Brain microvascular endothelial cell (primary cell): ENCODE data around the gene GP5.

Experiments used
- DNase-seq: peaks from one replicate; pipeline ENCODE4 v3.0.0-alpha.2; 2020
- H3K27ac ChIP-seq: fragments of 250-450 bp; sonication (Bioruptor Pico); 2 replicates; pipeline ENCODE4 v1.5.1; 2020; ENCODE audit warnings: mild to moderate bottlenecking, moderate library complexity
- H3K27me3 ChIP-seq: fragments of 250-450 bp; sonication (Bioruptor Pico); replicated peaks from 2 replicates; pipeline ENCODE4 v1.5.1; 2020; ENCODE audit warnings: mild to moderate bottlenecking
- H3K36me3 ChIP-seq: fragments of 250-450 bp; sonication (Bioruptor Pico); replicated peaks from 2 replicates; pipeline ENCODE4 v1.5.1; 2020; ENCODE audit warnings: mild to moderate bottlenecking
- H3K4me3 ChIP-seq: 2 replicates; pipeline ENCODE4 v1.5.1; 2011; ENCODE audit warnings: low read depth, mild to moderate bottlenecking, control low read depth, low read length, moderate library complexity
- in situ Hi-C: cut with HindIII; loops from 2 replicates; pipeline ENCODE4 v1.10.0; 2017; ENCODE audit warnings: low sequenced_read_pairs, low pct_ligation_motif_present
- TF ChIP-seq, protein P1 (sequence below): IDR thresholded peaks from 2 replicates; pipeline ENCODE4 v1.5.1; 2011; ENCODE audit warnings: low read depth, mild to moderate bottlenecking, moderate library complexity, low read length, control low read depth, inconsistent platforms; ENCODE audit errors: missing control alignments

GP5 gene

DNA sequence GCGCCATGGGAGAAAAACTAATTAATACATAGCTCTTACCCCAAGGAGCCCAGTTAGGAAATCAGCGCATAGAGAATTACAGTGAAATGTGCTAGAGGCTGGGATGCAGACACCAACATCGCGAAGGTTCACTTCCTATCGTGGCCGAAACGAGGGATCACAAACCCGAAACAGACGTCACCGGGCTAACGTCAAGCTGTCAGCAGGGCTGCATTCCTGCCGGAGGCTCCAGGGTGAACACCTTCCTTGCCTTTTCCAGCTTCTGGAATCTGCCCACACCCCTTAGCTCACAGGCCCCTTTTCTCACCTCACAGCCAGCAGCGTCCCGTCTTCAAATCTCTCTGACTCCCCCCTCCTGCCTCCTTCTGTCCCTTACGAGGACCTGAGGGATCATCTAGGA lies 13.0 kb downstream of the GP5 start:
- in situ Hi-C loops: no loop called here
- H3K27me3 ChIP-seq: peaks cover 9% of the 10 kb centered on the region
- H3K27ac ChIP-seq: no peak overlapping the region
- H3K36me3 ChIP-seq: no peaks in the 10 kb centered on the region
- no peak for DNase-seq
- TF ChIP-seq, protein P1, sequence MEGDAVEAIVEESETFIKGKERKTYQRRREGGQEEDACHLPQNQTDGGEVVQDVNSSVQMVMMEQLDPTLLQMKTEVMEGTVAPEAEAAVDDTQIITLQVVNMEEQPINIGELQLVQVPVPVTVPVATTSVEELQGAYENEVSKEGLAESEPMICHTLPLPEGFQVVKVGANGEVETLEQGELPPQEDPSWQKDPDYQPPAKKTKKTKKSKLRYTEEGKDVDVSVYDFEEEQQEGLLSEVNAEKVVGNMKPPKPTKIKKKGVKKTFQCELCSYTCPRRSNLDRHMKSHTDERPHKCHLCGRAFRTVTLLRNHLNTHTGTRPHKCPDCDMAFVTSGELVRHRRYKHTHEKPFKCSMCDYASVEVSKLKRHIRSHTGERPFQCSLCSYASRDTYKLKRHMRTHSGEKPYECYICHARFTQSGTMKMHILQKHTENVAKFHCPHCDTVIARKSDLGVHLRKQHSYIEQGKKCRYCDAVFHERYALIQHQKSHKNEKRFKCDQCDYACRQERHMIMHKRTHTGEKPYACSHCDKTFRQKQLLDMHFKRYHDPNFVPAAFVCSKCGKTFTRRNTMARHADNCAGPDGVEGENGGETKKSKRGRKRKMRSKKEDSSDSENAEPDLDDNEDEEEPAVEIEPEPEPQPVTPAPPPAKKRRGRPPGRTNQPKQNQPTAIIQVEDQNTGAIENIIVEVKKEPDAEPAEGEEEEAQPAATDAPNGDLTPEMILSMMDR: no peak
- no peak overlapping the region for H3K4me3 ChIP-seq

DNA sequence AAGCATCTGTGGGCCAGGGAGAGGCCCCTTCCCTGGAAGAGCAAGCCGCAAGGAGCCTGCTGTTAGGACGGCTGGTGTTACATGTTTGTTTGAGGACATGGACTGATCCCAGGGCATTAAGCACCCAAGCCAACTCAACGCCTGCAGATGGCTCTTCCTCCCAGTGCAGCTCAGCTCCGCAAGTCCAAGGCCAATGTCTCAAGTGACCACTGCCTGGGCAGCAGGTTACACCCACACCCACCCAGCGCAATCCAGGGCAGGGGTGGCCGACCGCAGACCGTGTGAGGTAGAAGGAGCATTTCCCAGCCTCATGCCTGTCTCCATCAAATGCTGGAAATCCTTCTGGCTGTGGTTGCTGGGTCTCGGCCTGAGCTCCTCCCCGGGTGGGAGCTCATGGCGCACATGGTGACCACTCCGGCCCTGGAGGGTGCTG lies 14.5 kb downstream of the GP5 start:
- H3K27ac ChIP-seq: no peak overlapping the region
- peaks cover 20% of the 10 kb centered on the region for H3K27me3 ChIP-seq
- TF ChIP-seq, protein P1: no peak
- in situ Hi-C loops: no loop called here
- no peak for DNase-seq
- H3K36me3 ChIP-seq: no peaks in the 10 kb centered on the region
- H3K4me3 ChIP-seq: no peak overlapping the region

DNA sequence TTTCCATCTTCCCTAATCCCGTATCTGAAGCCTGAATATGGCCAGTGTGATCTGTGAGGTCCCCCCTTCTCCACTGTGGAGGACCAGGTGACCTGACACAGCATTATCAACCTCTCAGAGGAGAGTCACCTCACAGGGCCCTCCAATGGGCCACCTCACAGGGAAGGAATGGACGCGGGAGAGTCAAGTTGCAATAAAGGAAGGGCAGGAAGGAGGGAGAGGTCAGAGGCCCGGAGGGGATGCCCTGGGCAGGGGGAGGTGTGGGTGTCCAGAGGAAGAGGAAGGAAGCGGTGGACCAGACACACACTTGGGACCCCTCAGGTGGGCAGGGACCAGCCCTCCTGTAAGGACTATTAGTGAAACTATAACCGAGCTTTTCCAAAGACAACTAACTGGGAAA lies 14.9 kb downstream of the GP5 start:
- no peak overlapping the region for H3K27ac ChIP-seq
- peaks cover 20% of the 10 kb centered on the region for H3K27me3 ChIP-seq
- H3K36me3 ChIP-seq: no peaks in the 10 kb centered on the region
- DNase-seq: no peak
- in situ Hi-C loops: no loop called here
- TF ChIP-seq, protein P1: no peak
- no peak overlapping the region for H3K4me3 ChIP-seq

DNA sequence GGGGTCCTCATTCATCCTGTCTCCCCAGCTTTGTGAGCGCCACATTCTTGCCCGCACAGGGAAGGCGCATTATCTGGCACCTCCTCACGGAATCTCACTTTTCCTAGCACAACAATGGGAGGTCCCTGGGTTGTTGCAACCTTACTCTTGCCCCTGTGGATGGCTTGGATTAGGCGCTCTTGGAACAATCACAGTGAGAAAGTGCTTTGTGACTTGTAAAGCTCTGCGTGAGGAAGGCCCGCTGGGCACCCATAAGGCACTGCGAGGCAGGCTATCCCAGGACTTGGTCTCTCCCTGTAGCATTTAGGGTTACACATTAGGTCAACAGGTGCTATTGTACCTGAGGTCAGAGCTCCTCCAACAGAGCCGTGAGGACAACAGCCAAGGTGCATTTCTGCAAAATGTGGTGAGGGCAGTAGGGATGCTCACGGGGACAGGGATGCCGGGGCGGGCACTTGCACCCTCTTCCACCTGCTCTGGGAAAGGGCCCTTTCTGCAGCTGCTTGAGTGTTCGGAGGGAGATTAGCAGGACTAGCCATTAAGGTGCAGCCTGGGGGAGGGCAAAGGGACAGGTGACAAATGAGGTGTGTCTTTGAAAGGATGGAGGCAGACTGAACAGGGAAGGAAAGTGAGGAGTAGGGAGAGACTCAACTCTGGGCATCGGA lies 15.7 kb downstream of the GP5 start:
- in situ Hi-C loops: no loop called here

DNA sequence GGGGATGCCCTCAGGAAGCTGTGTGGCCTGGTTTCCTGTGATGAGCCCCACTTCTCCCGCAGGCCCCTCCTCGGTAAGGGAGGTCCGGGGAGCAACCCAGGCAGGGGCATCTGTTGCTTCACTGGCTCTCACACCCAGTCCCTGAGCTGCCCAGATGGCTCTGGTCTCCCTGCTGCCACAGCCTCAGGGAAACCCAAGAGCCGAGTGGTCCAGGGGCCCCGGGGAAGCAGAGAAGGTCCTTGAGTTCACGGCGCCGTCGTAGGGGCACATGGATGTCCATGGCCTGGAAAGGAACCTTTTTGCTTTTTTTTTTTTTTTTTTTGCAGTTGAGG lies 16.2 kb downstream of the GP5 start:
- Histone ChIP-seq H3K4me3 (no peak overlapping the region), H3K36me3 (no peaks in the 10 kb centered on the region), H3K27me3 (peaks cover 20% of the 10 kb centered on the region), H3K27ac (no peak overlapping the region)
- TF ChIP-seq, protein P1: no peak
- in situ Hi-C loops: no loop called here
- no peak for DNase-seq

More for the DNA sequence above, 15.7 kb downstream of the GP5 start:
- Histone ChIP-seq H3K4me3 (no peak overlapping the region), H3K27me3 (peaks cover 20% of the 10 kb centered on the region), H3K36me3 (no peaks in the 10 kb centered on the region), H3K27ac (no peak overlapping the region)
- DNase-seq: no peak
- TF ChIP-seq, protein P1: no peak
